Measurements from ENCODE around the gene UBAP2.
"Not testable (repeated sequence)": the region's sequence is repeated elsewhere in the genome, so short reads cannot be mapped to it uniquely, and the experiment has no call there.

UBAP2 gene

GRCh38 chr9:33964086-33964768 is 84.5 kb downstream of the UBAP2 start:
- DNase-seq, result no peak

- DNase-seq, result not testable (repeated sequence)
Measured at GRCh38 chr9:33962468-33962867, 86.2 kb downstream of the UBAP2 start.

- no peak for DNase-seq
Measured at GRCh38 chr9:33959725-33960124, 89.0 kb downstream of the UBAP2 start.

- DNase-seq, result no peak
Measured at GRCh38 chr9:33956544-33956943, 92.1 kb downstream of the UBAP2 start.

- no peak for DNase-seq
Measured at GRCh38 chr9:33952066-33952465, 96.6 kb downstream of the UBAP2 start.

GRCh38 chr9:33950371-33950770 is 98.3 kb downstream of the UBAP2 start:
- DNase-seq, result no peak

- DNase-seq, result no peak
Measured at GRCh38 chr9:33946779-33947535, 101.7 kb downstream of the UBAP2 start.

GRCh38 chr9:33943389-33943788 is 105.3 kb downstream of the UBAP2 start:
- no peak for DNase-seq

GRCh38 chr9:33942471-33943083 is 106.1 kb downstream of the UBAP2 start:
- DNase-seq, result no peak

- no peak for DNase-seq
Measured at GRCh38 chr9:33939924-33940874, 108.5 kb downstream of the UBAP2 start.

GRCh38 chr9:33934188-33934878 is 114.4 kb downstream of the UBAP2 start:
- DNase-seq, result no peak

GRCh38 chr9:33932078-33932807 is 116.4 kb downstream of the UBAP2 start:
- DNase-seq, result no peak

GRCh38 chr9:33931326-33931725 is 117.4 kb downstream of the UBAP2 start:
- DNase-seq, result no peak

- no peak for DNase-seq
Measured at GRCh38 chr9:33927694-33928093, 121.0 kb downstream of the UBAP2 start.

- DNase-seq, result no peak
Measured at GRCh38 chr9:33926746-33927485, 121.8 kb downstream of the UBAP2 start.

- DNase-seq, result no peak
Measured at GRCh38 chr9:33924978-33925797, 123.5 kb downstream of the UBAP2 start.

- DNase-seq, result no peak
Measured at GRCh38 chr9:33923998-33924701, 124.5 kb downstream of the UBAP2 start.

GRCh38 chr9:33923079-33923478 is 125.6 kb downstream of the UBAP2 start:
- DNase-seq, result no peak
